DND-41 (cell line): Measurements from ENCODE around the gene AASDH.

ENCODE experiments used
- CTCF ChIP-seq: IDR thresholded peaks from 2 replicates; pipeline ENCODE4 v1.5.1; 2012; ENCODE audit warnings: borderline replicate concordance, low read length, moderate library complexity, mild to moderate bottlenecking; ENCODE audit not compliant: poor library complexity, severe bottlenecking; ENCODE audit errors: extremely low read depth
- EZH2 ChIP-seq: IDR thresholded peaks from 3 replicates; pipeline ENCODE4 v1.6.1; 2012; ENCODE audit warnings: borderline replicate concordance, low read depth, mild to moderate bottlenecking, moderate library complexity, low read length, inconsistent platforms; ENCODE audit not compliant: severe bottlenecking

GRCh38 chr4:56360071-56360470 lies 27.2 kb downstream of the AASDH start:
- TF ChIP-seq CTCF (no peak), EZH2 (no peak)
